GM19452 (cell line): ENCODE measurements around the gene GPC6.
"Not testable (repeated sequence)": the region's sequence is repeated elsewhere in the genome, so short reads cannot be mapped to it uniquely, and the experiment has no call there.

Experiments
- ATAC-seq: cut with Tn5 transposase; IDR thresholded peaks from one replicate; pipeline ENCODE4 v1.9.1; 2021; ENCODE audit not compliant: unreplicated experiment

The GPC6 gene

GRCh38 chr13:94182185-94182761, 955.7 kb downstream of the GPC6 start:
- ATAC-seq, result no peak

- no peak for ATAC-seq
These were observed 959.9 kb downstream of the GPC6 start for GRCh38 chr13:94186470-94186869.

- no peak for ATAC-seq
These were observed 961.7 kb downstream of the GPC6 start for GRCh38 chr13:94188201-94188854.

- ATAC-seq, result no peak
These were observed 965.9 kb downstream of the GPC6 start for GRCh38 chr13:94192431-94192975.

GRCh38 chr13:94195715-94196114, 969.1 kb downstream of the GPC6 start:
- no peak for ATAC-seq

- no peak for ATAC-seq
These were observed 969.8 kb downstream of the GPC6 start for GRCh38 chr13:94196413-94196812.

GRCh38 chr13:94198681-94199080, 972.1 kb downstream of the GPC6 start:
- ATAC-seq, result no peak

- no peak for ATAC-seq
These were observed 972.5 kb downstream of the GPC6 start for GRCh38 chr13:94199135-94199534.

GRCh38 chr13:94201022-94201421, 974.4 kb downstream of the GPC6 start:
- no peak for ATAC-seq

- ATAC-seq, result no peak
These were observed 977.6 kb downstream of the GPC6 start for GRCh38 chr13:94204163-94204562.

GRCh38 chr13:94204946-94205345, 978.3 kb downstream of the GPC6 start:
- no peak for ATAC-seq

GRCh38 chr13:94205896-94206295, 979.3 kb downstream of the GPC6 start:
- no peak for ATAC-seq

GRCh38 chr13:94209117-94209516, 982.5 kb downstream of the GPC6 start:
- ATAC-seq, result no peak

GRCh38 chr13:94209913-94210312, 983.3 kb downstream of the GPC6 start:
- ATAC-seq, result not testable (repeated sequence)

GRCh38 chr13:94210816-94211215, 984.2 kb downstream of the GPC6 start:
- ATAC-seq, result no peak

- ATAC-seq, result no peak
These were observed 985.6 kb downstream of the GPC6 start for GRCh38 chr13:94212196-94212595.

- no peak for ATAC-seq
These were observed 987.5 kb downstream of the GPC6 start for GRCh38 chr13:94214121-94214520.

GRCh38 chr13:94214975-94215374, 988.4 kb downstream of the GPC6 start:
- ATAC-seq, result no peak

- no peak for ATAC-seq
These were observed 989.9 kb downstream of the GPC6 start for GRCh38 chr13:94216476-94216875.

- no peak for ATAC-seq
These were observed 990.8 kb downstream of the GPC6 start for GRCh38 chr13:94217370-94217769.

GRCh38 chr13:94218537-94218936, 991.9 kb downstream of the GPC6 start:
- no peak for ATAC-seq

- no peak for ATAC-seq
These were observed 992.3 kb downstream of the GPC6 start for GRCh38 chr13:94218951-94219350.

- ATAC-seq, result no peak
These were observed 998.1 kb downstream of the GPC6 start for GRCh38 chr13:94224670-94225069.
